NT2/D1 (cell line): Measurements from ENCODE around the gene DSCAML1.

Source experiments
- DNase-seq: peaks from one replicate; pipeline ENCODE4 v3.0.0-alpha.2; 2011; ENCODE audit warnings: low read depth, low spot score
- H3K27me3 ChIP-seq: 2 replicates; pipeline ENCODE4 v1.6.0; 2011; ENCODE audit warnings: mild to moderate bottlenecking; ENCODE audit not compliant: insufficient read length, insufficient read depth
- H3K36me3 ChIP-seq: 2 replicates; pipeline ENCODE4 v1.6.1; 2011; ENCODE audit warnings: mild to moderate bottlenecking, low read length, mixed read lengths; ENCODE audit not compliant: insufficient read depth, insufficient read length
- H3K4me1 ChIP-seq: 2 replicates; pipeline ENCODE4 v1.5.1; 2011; ENCODE audit not compliant: insufficient read depth, insufficient read length
- H3K4me3 ChIP-seq: 2 replicates; pipeline ENCODE4 v1.5.1; 2011; ENCODE audit warnings: low read depth; ENCODE audit not compliant: insufficient read length
- H3K9ac ChIP-seq: 2 replicates; pipeline ENCODE4 v1.6.0; 2011; ENCODE audit warnings: low read depth; ENCODE audit not compliant: insufficient read length
- H3K9me3 ChIP-seq: 2 replicates; pipeline ENCODE4 v1.5.1; 2011; ENCODE audit warnings: mild to moderate bottlenecking, low read length; ENCODE audit not compliant: insufficient read depth
- SUZ12 ChIP-seq: IDR thresholded peaks from 2 replicates; pipeline ENCODE4 v1.6.1; 2011; ENCODE audit not compliant: insufficient read length, insufficient read depth; ENCODE audit errors: extremely low read depth
- YY1 ChIP-seq: IDR thresholded peaks from 2 replicates; pipeline ENCODE4 v1.6.1; 2011; ENCODE audit not compliant: insufficient read length, insufficient read depth
- ZNF274 ChIP-seq: IDR thresholded peaks from 2 replicates; pipeline ENCODE4 v1.6.1; 2011; ENCODE audit warnings: mild to moderate bottlenecking, low read depth, low read length

Gene DSCAML1

GRCh38 chr11:117565709-117566108 is 231.3 kb downstream of the DSCAML1 start:
- TF ChIP-seq ZNF274 (no peak), SUZ12 (no peak), YY1 (no peak)
- H3K36me3 ChIP-seq = no peaks in the 10 kb centered on the region
- DNase-seq = no peak
- no peak overlapping the region for H3K9ac ChIP-seq
- H3K9me3 ChIP-seq = no peaks in the 10 kb centered on the region
- no peak overlapping the region for H3K4me3 ChIP-seq
- no peaks in the 10 kb centered on the region for H3K27me3 ChIP-seq
- H3K4me1 ChIP-seq = peaks cover 4% of the 10 kb centered on the region

DNA sequence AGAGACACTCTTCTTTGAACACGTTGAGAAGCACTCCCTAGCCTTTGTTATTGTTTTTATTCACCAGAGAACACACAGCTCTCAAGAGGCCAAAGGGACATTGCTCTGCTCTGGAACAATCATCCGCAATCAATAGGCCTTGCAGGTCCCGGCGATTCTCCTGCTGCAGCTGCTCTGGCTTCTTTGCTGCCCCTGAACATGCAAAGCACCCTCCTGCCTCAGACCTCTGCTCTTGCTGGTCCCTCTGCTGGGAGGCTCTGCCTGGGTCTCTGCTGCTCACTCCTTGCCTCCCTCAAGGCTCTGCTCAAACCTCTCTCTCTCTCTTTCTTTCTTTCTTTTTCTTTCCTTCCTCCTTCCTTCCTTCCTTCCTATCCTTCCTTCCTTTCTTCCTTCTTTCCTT is 232.7 kb downstream of the DSCAML1 start:
- Histone ChIP-seq H3K4me1 (peaks cover 8% of the 10 kb centered on the region), H3K4me3 (no peak overlapping the region), H3K36me3 (no peaks in the 10 kb centered on the region), H3K27me3 (no peaks in the 10 kb centered on the region), H3K9ac (no peak overlapping the region), H3K9me3 (no peaks in the 10 kb centered on the region)
- no peak for DNase-seq
- TF ChIP-seq SUZ12 = no peak
- TF ChIP-seq ZNF274 = no peak

- no peak for DNase-seq
- no peaks in the 10 kb centered on the region for H3K27me3 ChIP-seq
- H3K4me1 ChIP-seq = peaks cover 8% of the 10 kb centered on the region
- H3K9ac ChIP-seq = no peak overlapping the region
- H3K4me3 ChIP-seq = no peak overlapping the region
- TF ChIP-seq YY1 (no peak), SUZ12 (no peak), ZNF274 (no peak)
- H3K9me3 ChIP-seq = no peaks in the 10 kb centered on the region
- no peaks in the 10 kb centered on the region for H3K36me3 ChIP-seq
Observed at GRCh38 chr11:117563556-117563955, 233.5 kb downstream of the DSCAML1 start.

GRCh38 chr11:117562136-117562535 is 234.9 kb downstream of the DSCAML1 start:
- H3K4me3 ChIP-seq = no peak overlapping the region
- TF ChIP-seq YY1 = no peak
- no peak for TF ChIP-seq ZNF274
- TF ChIP-seq SUZ12 = no peak
- peaks cover 10% of the 10 kb centered on the region for H3K4me1 ChIP-seq
- no peaks in the 10 kb centered on the region for H3K27me3 ChIP-seq
- H3K9me3 ChIP-seq = no peaks in the 10 kb centered on the region
- no peak overlapping the region for H3K9ac ChIP-seq
- DNase-seq = no peak
- H3K36me3 ChIP-seq = no peaks in the 10 kb centered on the region

- Histone ChIP-seq H3K9me3 (no peaks in the 10 kb centered on the region), H3K27me3 (no peaks in the 10 kb centered on the region), H3K4me1 (peaks cover 15% of the 10 kb centered on the region), H3K36me3 (no peaks in the 10 kb centered on the region), H3K9ac (no peak overlapping the region), H3K4me3 (no peak overlapping the region)
- no peak for DNase-seq
- TF ChIP-seq SUZ12 (no peak), YY1 (no peak), ZNF274 (no peak)
Observed at GRCh38 chr11:117560780-117561530, 236.1 kb downstream of the DSCAML1 start.

GRCh38 chr11:117559698-117560097 is 237.3 kb downstream of the DSCAML1 start:
- Histone ChIP-seq H3K36me3 (no peaks in the 10 kb centered on the region), H3K27me3 (no peaks in the 10 kb centered on the region), H3K9ac (no peak overlapping the region), H3K4me3 (no peak overlapping the region), H3K9me3 (no peaks in the 10 kb centered on the region), H3K4me1 (peaks cover 17% of the 10 kb centered on the region)
- no peak for DNase-seq
- TF ChIP-seq ZNF274 (no peak), YY1 (no peak), SUZ12 (no peak)

- no peak overlapping the region for H3K4me3 ChIP-seq
- H3K9ac ChIP-seq = no peak overlapping the region
- H3K27me3 ChIP-seq = no peaks in the 10 kb centered on the region
- DNase-seq = no peak
- no peaks in the 10 kb centered on the region for H3K36me3 ChIP-seq
- TF ChIP-seq ZNF274 (no peak), SUZ12 (no peak), YY1 (no peak)
- H3K9me3 ChIP-seq = no peaks in the 10 kb centered on the region
- H3K4me1 ChIP-seq = peaks cover 17% of the 10 kb centered on the region
Observed at GRCh38 chr11:117557361-117557760, 239.7 kb downstream of the DSCAML1 start.
